ENCODE data around the gene FHAD1. TPM values are rescaled to one million over a fixed set of nuclear protein-coding genes. Genes with fewer than 3 reads are reported as not detected.

FHAD1 gene
- total RNA-seq, 4 donors from 2014 or later: 0.96 TPM; not detected in 3

DNA sequence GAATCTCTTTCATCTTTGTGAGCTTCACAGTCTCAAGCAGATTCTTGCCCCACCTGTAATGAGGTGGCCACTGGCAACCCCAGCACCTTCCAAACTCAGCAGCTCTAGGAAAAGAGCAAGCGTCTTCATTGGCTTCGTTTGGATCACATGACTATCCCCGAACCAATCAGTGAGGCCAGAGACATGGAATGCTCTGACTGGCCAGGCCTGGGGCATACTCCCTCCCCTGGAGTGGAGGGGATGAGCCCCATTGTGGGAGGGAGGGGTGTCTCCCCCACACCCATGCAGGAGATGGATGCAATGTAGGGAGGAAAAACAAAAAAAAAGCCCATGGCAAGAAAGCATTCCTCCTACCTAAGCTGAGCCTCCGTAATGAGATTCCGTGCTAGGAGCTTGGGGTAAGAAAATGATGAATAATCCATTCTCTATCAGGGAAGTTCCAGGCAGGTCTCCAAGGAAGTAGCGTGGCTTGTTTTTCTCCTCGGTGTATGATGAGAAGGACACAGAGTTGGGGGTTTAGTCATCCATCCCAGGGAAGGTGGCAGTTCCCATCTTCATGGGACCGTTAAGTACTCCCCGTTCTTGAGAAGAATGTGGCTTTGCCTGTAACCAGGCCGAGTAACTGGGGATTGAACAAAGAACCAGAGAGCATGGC, 32.7 kb downstream of the FHAD1 start:
- ATAC-seq (ENCODE audit: low FRiP score) (no peak), DNase-seq (ENCODE audit: low spot score) (no peak)
- no peak for TF ChIP-seq CTCF (IDR thresholded peaks at IDR 0.05)

DNA sequence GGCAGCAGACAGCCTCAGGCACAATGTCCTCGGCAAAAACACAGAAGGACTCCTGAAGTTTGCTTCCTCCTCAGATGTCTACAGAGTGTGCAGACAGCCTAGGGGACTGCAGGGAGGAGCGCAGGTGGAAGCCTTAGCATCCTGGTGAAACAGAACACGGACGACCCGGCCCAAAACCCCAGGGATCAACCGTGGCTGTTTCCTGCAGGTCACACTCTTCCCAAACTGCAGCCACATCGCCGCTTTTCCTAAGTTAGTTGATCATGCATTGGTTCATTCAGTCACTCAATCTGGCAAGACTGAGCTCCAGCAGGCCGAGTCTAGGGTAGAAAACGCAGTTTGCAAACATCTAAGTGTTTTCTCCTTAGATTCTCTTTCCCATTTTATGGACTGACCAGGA, 33.4 kb downstream of the FHAD1 start:
- no peak for TF ChIP-seq CTCF (IDR thresholded peaks at IDR 0.05)
- ATAC-seq (ENCODE audit: low FRiP score) (no peak), DNase-seq (ENCODE audit: low spot score) (no peak)

DNA sequence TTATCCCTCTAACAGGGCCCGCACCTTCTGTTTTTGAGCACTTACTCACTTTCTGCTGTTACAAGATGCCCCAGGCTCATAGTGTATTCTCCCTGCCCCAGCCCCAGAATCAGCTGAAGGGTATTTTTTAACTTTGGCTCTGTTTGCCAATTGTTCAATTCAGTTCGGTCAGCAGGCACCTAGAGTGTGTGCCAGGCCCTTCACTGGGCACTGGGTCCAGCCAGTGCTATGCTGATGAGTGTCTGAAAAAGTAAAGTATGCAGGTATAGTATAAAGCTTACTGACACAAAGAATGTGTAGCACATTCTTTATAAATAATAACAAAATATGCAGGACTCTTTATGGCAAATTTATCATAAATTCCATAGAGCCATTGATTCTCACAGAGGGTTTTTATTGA, 35.0 kb downstream of the FHAD1 start:
- no peak for TF ChIP-seq CTCF (IDR thresholded peaks at IDR 0.05)
- DNase-seq (ENCODE audit: low spot score): no peak
- no peak for ATAC-seq (ENCODE audit: low FRiP score)

GRCh38 chr1:15282810-15283474, 35.9 kb downstream of the FHAD1 start:
- ATAC-seq (ENCODE audit: low FRiP score): no peak
- TF ChIP-seq CTCF (IDR thresholded peaks at IDR 0.05): no peak
- DNase-seq (ENCODE audit: low spot score): no peak

GRCh38 chr1:15283526-15283925, 36.5 kb downstream of the FHAD1 start:
- no peak for TF ChIP-seq CTCF (IDR thresholded peaks at IDR 0.05)
- DNase-seq (ENCODE audit: low spot score): no peak
- no peak for ATAC-seq (ENCODE audit: low FRiP score)

- DNase-seq (ENCODE audit: low spot score) (no peak), ATAC-seq (ENCODE audit: low FRiP score) (no peak)
- TF ChIP-seq CTCF (IDR thresholded peaks at IDR 0.05): no peak
Observed at GRCh38 chr1:15286452-15286851, 39.4 kb downstream of the FHAD1 start.
